K562 (cell line): ENCODE measurements around the gene WAS. TPM values are rescaled to one million over a fixed set of nuclear protein-coding genes. Genes with fewer than 3 reads are reported as not detected.

ENCODE experiments used
- BHLHE40 ChIP-seq: IDR thresholded peaks from 2 replicates; pipeline ENCODE4 v1.6.1; 2011; ENCODE audit warnings: low read length, improper control_type of control experiment
- CBFA2T3 ChIP-seq: fragments of 450-650 bp; IDR thresholded peaks from 2 replicates; pipeline ENCODE4 v1.6.1; 2017
- GABPB2 ChIP-seq: fragments of 250-450 bp; sonication (Bioruptor Pico); conservative IDR thresholded peaks from 2 replicates; pipeline ENCODE4 v1.5.1; 2021; ENCODE audit warnings: mild to moderate bottlenecking
- GTF2B ChIP-seq: IDR thresholded peaks from 2 replicates; pipeline ENCODE4 v1.6.1; 2011; ENCODE audit not compliant: insufficient read length; ENCODE audit errors: extremely low read depth
- HSF4 ChIP-seq: fragments of 250-450 bp; sonication (Bioruptor Pico); IDR thresholded peaks from 2 replicates; pipeline ENCODE4 v2.1.2; 2022; ENCODE audit warnings: mild to moderate bottlenecking, moderate library complexity, borderline replicate concordance
- JUN ChIP-seq, 2 experiments: sonication (generic) in 1 of 2; formaldehyde crosslinking in 1 of 2; IDR thresholded peaks; 2 replicates each; pipeline versions ENCODE4 v1.6.1 to v1.8.0; 2012 to 2022; ENCODE audit warnings: borderline replicate concordance in 2 of 2, mild to moderate bottlenecking in 2 of 2, improper control_type of control experiment in 1 of 2, low read depth in 1 of 2, low read length in 1 of 2, missing genetic modification reagents in 1 of 2
- KLF16 ChIP-seq: IDR thresholded peaks from 2 replicates; pipeline ENCODE4 v1.6.1; 2016; ENCODE audit warnings: antibody characterized with exemption
- NONO ChIP-seq, 2 experiments: fragments of 200-400 bp in 1 of 2; fragments of 450-650 bp in 1 of 2; formaldehyde crosslinking in 1 of 2; IDR thresholded peaks; 2 replicates each; pipeline ENCODE4 v1.6.1; 2017; ENCODE audit warnings: low read depth in 2 of 2, mild to moderate bottlenecking in 2 of 2, moderate library complexity in 2 of 2, low read length in 1 of 2
- NR2C1 ChIP-seq, 2 experiments: fragments of 450-650 bp; IDR thresholded peaks; 2 replicates each; pipeline ENCODE4 v1.6.1; 2017; ENCODE audit warnings: mild to moderate bottlenecking in 2 of 2, antibody characterized with exemption in 1 of 2, inconsistent platforms in 1 of 2, missing compliant biosample characterization in 1 of 2, missing genetic modification characterization in 1 of 2
- RCOR1 ChIP-seq, 2 experiments: IDR thresholded peaks; 2 replicates each; pipeline ENCODE4 v1.6.1; 2012; ENCODE audit warnings: low read depth in 2 of 2, low read length in 2 of 2, borderline replicate concordance in 1 of 2, improper control_type of control experiment in 1 of 2
- RERE ChIP-seq: sonication (generic); formaldehyde crosslinking; IDR thresholded peaks from 2 replicates; pipeline ENCODE4 v1.8.0; 2023; ENCODE audit warnings: missing genetic modification reagents, mild to moderate bottlenecking, borderline replicate concordance
- ZNF23 ChIP-seq: fragments of 250-450 bp; sonication (Bioruptor Pico); IDR thresholded peaks from 2 replicates; pipeline ENCODE4 v1.4.0; 2020; ENCODE audit warnings: mild to moderate bottlenecking
- ZNF354B ChIP-seq: fragments of 250-450 bp; sonication (Bioruptor Pico); IDR thresholded peaks from 2 replicates; pipeline ENCODE4 v1.4.0; 2020
- ZNF507 ChIP-seq: conservative IDR thresholded peaks from 2 replicates; pipeline ENCODE4 v1.6.1; 2017; ENCODE audit warnings: missing genetic modification characterization, missing compliant biosample characterization
- ZNF699 ChIP-seq: fragments of 250-450 bp; sonication (Bioruptor Pico); IDR thresholded peaks from 2 replicates; pipeline ENCODE4 v1.8.0; 2021; ENCODE audit warnings: mild to moderate bottlenecking, moderate library complexity; ENCODE audit not compliant: insufficient replicate concordance
- ZZZ3 ChIP-seq: fragments of 450-650 bp; IDR thresholded peaks from 2 replicates; pipeline ENCODE4 v1.6.1; 2016; ENCODE audit warnings: antibody characterized with exemption, mild to moderate bottlenecking, moderate library complexity
- polyA plus RNA-seq, 8 experiments: library from polyadenylated mRNA; depleted of rRNA in 4 of 8; stranded (reverse) in 5 of 8; unstranded in 3 of 8; fragments of >200 nt; fragmentation: Nextera tagmentation in 2 of 8; fragmentation: Illumina TruSeq in 1 of 8; extraction: Ambion mirVana in 2 of 8; extraction: Trizol in 1 of 8; gene quantifications; 2 replicates each; pipeline versions ENCODE4 v1.2.1 to v1.2.3, GENCODE V29; 2011 to 2014; ENCODE audit warnings: inconsistent platforms in 1 of 8, missing spikeins in 1 of 8
- total RNA-seq, 7 experiments: library from RNA; depleted of rRNA in 6 of 7; stranded (reverse); fragments of >200 nt in 6 of 7; fragmentation: Illumina TruSeq in 2 of 7; extraction: Trizol in 2 of 7; gene quantifications; 2 replicates each; pipeline versions ENCODE4 v1.2.1 to v1.2.3, GENCODE V29; 2011 to 2021; ENCODE audit warnings: low replicate concordance in 1 of 7
- TF ChIP-seq, protein P1 (sequence below): fragments of 250-450 bp; sonication (Bioruptor Pico); IDR thresholded peaks from 2 replicates; pipeline ENCODE4 v1.8.0; 2021; ENCODE audit warnings: mild to moderate bottlenecking, moderate library complexity
- TF ChIP-seq, protein P2 (sequence below): fragments of 450-650 bp; IDR thresholded peaks from 2 replicates; pipeline ENCODE4 v1.6.1; 2016; ENCODE audit warnings: borderline replicate concordance

The WAS gene
- total and polyA plus RNA-seq, 9 of the 15 experiments (the other 6 are each of a cell fraction or from before 2014, with no cell fraction given) = 0.11 to 16.1 (median 3.8) TPM

GRCh38 chrX:48696301-48696908 is 12.8 kb downstream of the WAS start, which contains the start of gene SUV39H1 (continued):
- TF ChIP-seq HSF4 = no peak
- peak; percentile 84 for TF ChIP-seq BHLHE40
- TF ChIP-seq RCOR1 (IDR thresholded peaks at IDR 0.05; ENCODE audit: borderline replicate concordance in 1 of 2, low read depth in 2 of 2, low read length in 2 of 2) = peak in 1 of 2 experiments; percentile 62; a peak in 1 of 4 replicates
- TF ChIP-seq GABPB2 (CRISPR knock-in tag) = no peak
- no peak for TF ChIP-seq ZNF23
- TF ChIP-seq NONO (IDR thresholded peaks at IDR 0.05; ENCODE audit: low read depth in 2 of 2, low read length in 1 of 2) = peak in 1 of 2 experiments; percentile 32; a peak in 1 of 4 replicates
- peak; percentile 76; the same call in 1 of the 2 replicates for TF ChIP-seq KLF16
- TF ChIP-seq CBFA2T3 = peak; percentile 96
- no peak for TF ChIP-seq JUN (IDR thresholded peaks at IDR 0.05; ENCODE audit: borderline replicate concordance, low read depth, low read length)
- TF ChIP-seq JUN (CRISPR knock-in tag; IDR thresholded peaks at IDR 0.05; ENCODE audit: borderline replicate concordance) = peak; percentile 46; the same call in 1 of the 2 replicates
- no peak for TF ChIP-seq GTF2B
- no peak for TF ChIP-seq ZZZ3
- TF ChIP-seq, protein P1, sequence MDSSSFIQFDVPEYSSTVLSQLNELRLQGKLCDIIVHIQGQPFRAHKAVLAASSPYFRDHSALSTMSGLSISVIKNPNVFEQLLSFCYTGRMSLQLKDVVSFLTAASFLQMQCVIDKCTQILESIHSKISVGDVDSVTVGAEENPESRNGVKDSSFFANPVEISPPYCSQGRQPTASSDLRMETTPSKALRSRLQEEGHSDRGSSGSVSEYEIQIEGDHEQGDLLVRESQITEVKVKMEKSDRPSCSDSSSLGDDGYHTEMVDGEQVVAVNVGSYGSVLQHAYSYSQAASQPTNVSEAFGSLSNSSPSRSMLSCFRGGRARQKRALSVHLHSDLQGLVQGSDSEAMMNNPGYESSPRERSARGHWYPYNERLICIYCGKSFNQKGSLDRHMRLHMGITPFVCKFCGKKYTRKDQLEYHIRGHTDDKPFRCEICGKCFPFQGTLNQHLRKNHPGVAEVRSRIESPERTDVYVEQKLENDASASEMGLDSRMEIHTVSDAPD (CRISPR knock-in tag) = no peak
- TF ChIP-seq ZNF699 (CRISPR knock-in tag) = no peak
- TF ChIP-seq, protein P2, sequence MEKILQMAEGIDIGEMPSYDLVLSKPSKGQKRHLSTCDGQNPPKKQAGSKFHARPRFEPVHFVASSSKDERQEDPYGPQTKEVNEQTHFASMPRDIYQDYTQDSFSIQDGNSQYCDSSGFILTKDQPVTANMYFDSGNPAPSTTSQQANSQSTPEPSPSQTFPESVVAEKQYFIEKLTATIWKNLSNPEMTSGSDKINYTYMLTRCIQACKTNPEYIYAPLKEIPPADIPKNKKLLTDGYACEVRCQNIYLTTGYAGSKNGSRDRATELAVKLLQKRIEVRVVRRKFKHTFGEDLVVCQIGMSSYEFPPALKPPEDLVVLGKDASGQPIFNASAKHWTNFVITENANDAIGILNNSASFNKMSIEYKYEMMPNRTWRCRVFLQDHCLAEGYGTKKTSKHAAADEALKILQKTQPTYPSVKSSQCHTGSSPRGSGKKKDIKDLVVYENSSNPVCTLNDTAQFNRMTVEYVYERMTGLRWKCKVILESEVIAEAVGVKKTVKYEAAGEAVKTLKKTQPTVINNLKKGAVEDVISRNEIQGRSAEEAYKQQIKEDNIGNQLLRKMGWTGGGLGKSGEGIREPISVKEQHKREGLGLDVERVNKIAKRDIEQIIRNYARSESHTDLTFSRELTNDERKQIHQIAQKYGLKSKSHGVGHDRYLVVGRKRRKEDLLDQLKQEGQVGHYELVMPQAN = peak; percentile 1; the same call in 1 of the 2 replicates
- no peak for TF ChIP-seq NR2C1 (IDR thresholded peaks at IDR 0.05)
- TF ChIP-seq NR2C1 (tag; IDR thresholded peaks at IDR 0.05) = no peak
- TF ChIP-seq ZNF354B (CRISPR knock-in tag) = no peak
- TF ChIP-seq RERE (CRISPR knock-in tag) = no peak
- TF ChIP-seq ZNF507 = no peak
